Measurements from ENCODE around the gene TTC16.
"Not testable (repeated sequence)": the region's sequence is repeated elsewhere in the genome, so short reads cannot be mapped to it uniquely, and the experiment has no call there.

The TTC16 gene

GRCh38 chr9:127742435-127743088, 26.7 kb downstream of the TTC16 start:
- DNase-seq (ENCODE audit: low read depth, low spot score) = peak; percentile 86

- no peak for DNase-seq (ENCODE audit: low read depth, low spot score)
These were observed 28.7 kb downstream of the TTC16 start for GRCh38 chr9:127744398-127745110.

- DNase-seq (ENCODE audit: low read depth, low spot score) = no peak
These were observed 31.2 kb downstream of the TTC16 start for GRCh38 chr9:127746959-127747569.

- no peak for DNase-seq (ENCODE audit: low read depth, low spot score)
These were observed 33.4 kb downstream of the TTC16 start for GRCh38 chr9:127749090-127749787.

GRCh38 chr9:127751269-127752054, 35.6 kb downstream of the TTC16 start:
- no peak for DNase-seq (ENCODE audit: low read depth, low spot score)

GRCh38 chr9:127753148-127753547, 37.3 kb downstream of the TTC16 start:
- DNase-seq (ENCODE audit: low read depth, low spot score) = no peak

- no peak for DNase-seq (ENCODE audit: low read depth, low spot score)
These were observed 37.7 kb downstream of the TTC16 start for GRCh38 chr9:127753622-127754021.

GRCh38 chr9:127754099-127755060, 38.5 kb downstream of the TTC16 start:
- no peak for DNase-seq (ENCODE audit: low read depth, low spot score)

GRCh38 chr9:127755061-127756060, 39.5 kb downstream of the TTC16 start:
- no peak for DNase-seq (ENCODE audit: low read depth, low spot score)

GRCh38 chr9:127756233-127756632, 40.4 kb downstream of the TTC16 start:
- DNase-seq (ENCODE audit: low read depth, low spot score) = no peak

- DNase-seq (ENCODE audit: low read depth, low spot score) = not testable (repeated sequence)
These were observed 40.9 kb downstream of the TTC16 start for GRCh38 chr9:127756776-127757175.

- no peak for DNase-seq (ENCODE audit: low read depth, low spot score)
These were observed 43.0 kb downstream of the TTC16 start for GRCh38 chr9:127758843-127759242.

GRCh38 chr9:127761061-127761460, 45.2 kb downstream of the TTC16 start:
- DNase-seq (ENCODE audit: low read depth, low spot score) = no peak

- no peak for DNase-seq (ENCODE audit: low read depth, low spot score)
These were observed 45.6 kb downstream of the TTC16 start for GRCh38 chr9:127761491-127761956.

GRCh38 chr9:127762111-127762676, 46.3 kb downstream of the TTC16 start:
- DNase-seq (ENCODE audit: low read depth, low spot score) = no peak

- no peak for DNase-seq (ENCODE audit: low read depth, low spot score)
These were observed 48.1 kb downstream of the TTC16 start for GRCh38 chr9:127763918-127764384.

GRCh38 chr9:127765418-127765817, 49.5 kb downstream of the TTC16 start:
- no peak for DNase-seq (ENCODE audit: low read depth, low spot score)

GRCh38 chr9:127767410-127767809, 51.5 kb downstream of the TTC16 start:
- no peak for DNase-seq (ENCODE audit: low read depth, low spot score)
